Measurements from ENCODE around the gene MTA3. TPM values are rescaled to one million over a fixed set of nuclear protein-coding genes. Genes with fewer than 3 reads are reported as not detected.
"Not testable (repeated sequence)": the region's sequence is repeated elsewhere in the genome, so short reads cannot be mapped to it uniquely, and the experiment has no call there.

Gene MTA3
- total RNA-seq, 1 donor from 2014 or later, result 25.6 TPM

DNA sequence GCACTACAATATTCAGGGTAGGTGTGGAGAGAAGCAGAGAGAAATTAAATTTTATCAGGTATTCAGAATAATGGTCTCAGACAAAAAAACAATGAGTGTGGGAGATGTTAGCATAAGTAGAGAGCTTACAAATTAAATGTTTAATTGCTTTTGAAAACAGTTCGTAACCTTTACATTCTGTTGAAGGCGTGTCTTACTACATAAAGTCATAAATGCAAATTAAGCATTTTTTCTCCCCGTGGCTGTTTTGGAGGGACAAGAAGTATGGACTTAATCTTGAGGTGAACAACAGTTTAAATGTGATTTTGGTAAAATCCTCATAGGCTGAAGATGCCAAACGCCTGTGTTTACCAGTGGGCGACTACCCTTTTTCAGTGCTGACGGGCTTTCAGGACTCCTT lies 139.7 kb downstream of the MTA3 start:
- ATAC-seq (ENCODE audit: poor library complexity), result no peak
- no peak for DNase-seq
- intact Hi-C loops (cut with DNase I), result no loop called here

DNA sequence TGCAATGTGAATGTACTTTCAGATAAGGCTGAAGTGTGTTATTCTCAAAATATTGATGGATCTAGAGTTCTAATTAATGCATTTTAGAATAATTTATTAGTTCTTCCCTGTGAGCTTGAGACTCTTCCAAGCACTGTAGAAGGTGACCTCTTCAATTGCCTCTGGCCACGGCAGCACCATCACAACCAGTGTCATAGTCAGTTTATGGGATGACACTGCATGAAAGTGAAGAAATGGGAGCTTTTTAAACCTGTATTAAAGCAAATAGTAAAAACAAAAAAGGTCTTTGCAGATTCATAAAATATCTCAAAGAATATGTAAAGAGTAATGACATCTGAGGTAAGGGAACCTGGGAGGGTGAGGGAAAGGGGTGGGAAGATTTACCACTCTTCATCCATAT lies 143.5 kb downstream of the MTA3 start:
- ATAC-seq (ENCODE audit: poor library complexity), result no peak
- DNase-seq, result no peak
- intact Hi-C loops (cut with DNase I), result no loop called here

DNA sequence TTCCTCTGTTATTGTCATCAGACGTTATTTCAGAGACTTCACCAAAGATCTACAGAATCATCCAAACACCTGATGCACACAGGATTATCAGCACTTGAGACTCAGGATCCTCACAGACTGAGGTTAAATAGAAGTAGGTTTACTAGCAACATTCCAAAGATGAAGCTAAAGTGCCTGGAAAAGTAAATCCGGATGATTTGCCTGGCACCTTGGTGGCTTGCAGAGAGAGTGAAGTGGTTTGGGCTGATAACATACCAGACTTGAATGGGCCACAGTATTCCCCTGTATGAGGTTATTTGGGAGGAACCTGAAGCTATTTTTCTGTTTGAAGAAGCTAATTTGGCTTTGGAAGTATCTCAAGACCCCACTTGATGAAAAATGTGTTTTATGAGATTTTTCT lies 144.5 kb downstream of the MTA3 start:
- no peak for DNase-seq
- no peak for ATAC-seq (ENCODE audit: poor library complexity)
- intact Hi-C loops (cut with DNase I), result no loop called here

DNA sequence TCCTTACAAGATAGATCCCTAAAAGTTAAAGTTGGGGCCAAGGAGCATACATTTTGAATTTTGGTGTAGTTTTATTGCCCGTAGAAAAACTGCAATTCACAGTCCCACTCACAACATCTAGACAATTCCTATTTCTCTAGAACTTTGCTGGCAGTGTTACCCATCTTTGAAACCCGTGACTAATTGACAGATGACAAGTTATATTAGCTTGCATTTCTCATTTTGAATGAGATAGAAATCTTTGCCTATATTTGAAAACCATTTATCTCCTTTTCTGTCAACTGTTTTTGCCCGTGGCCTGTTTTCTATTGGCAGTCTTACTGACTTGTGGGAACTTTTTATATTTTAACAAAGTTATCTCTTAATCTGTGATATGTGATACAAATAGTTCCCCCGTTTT lies 145.5 kb downstream of the MTA3 start:
- no peak for ATAC-seq (ENCODE audit: poor library complexity)
- DNase-seq, result no peak
- intact Hi-C loops (cut with DNase I), result no loop called here

DNA sequence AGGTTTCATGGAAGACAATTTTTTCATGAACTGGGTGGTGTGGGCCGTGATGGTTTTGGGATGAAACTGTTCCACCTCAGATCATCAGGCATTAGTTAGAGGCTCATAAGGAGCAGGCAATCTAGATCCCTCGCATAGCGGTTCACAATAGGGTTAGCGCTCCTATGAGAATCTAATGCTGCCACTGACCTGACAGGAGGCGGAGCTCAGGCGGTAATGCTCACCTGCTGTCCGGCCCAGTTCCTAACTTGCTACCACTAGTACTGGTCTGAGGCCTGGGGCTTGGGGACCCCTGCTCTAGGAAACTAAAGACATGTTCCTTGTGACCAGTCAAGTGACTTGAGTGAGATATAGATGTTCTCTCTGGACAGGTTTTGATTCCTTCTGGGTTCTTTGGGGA lies 146.3 kb downstream of the MTA3 start:
- DNase-seq, result no peak
- no peak for ATAC-seq (ENCODE audit: poor library complexity)
- intact Hi-C loops (cut with DNase I), result no loop called here

DNA sequence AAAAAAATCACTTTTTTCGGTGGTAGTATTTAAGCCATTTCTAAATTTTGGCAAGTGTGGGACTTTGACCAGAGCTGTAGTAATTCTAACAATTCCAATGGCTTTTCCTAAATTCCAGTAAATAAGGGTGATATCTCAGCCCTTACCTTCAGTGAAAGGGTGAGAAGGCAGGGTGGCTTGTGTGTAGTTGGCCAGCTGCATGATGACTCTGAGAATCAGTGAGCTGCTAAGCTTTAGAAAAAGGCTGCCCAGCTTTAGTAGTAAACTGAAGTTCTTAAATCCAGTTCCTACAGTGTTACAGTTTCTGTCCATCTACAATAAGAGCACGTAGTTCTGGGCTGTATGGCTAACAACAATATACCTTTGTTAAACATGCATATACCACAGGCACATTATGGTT lies 153.5 kb downstream of the MTA3 start:
- peak; percentile 25 for ATAC-seq (ENCODE audit: poor library complexity)
- intact Hi-C loops (cut with DNase I), result no loop called here
- no peak for DNase-seq

DNA sequence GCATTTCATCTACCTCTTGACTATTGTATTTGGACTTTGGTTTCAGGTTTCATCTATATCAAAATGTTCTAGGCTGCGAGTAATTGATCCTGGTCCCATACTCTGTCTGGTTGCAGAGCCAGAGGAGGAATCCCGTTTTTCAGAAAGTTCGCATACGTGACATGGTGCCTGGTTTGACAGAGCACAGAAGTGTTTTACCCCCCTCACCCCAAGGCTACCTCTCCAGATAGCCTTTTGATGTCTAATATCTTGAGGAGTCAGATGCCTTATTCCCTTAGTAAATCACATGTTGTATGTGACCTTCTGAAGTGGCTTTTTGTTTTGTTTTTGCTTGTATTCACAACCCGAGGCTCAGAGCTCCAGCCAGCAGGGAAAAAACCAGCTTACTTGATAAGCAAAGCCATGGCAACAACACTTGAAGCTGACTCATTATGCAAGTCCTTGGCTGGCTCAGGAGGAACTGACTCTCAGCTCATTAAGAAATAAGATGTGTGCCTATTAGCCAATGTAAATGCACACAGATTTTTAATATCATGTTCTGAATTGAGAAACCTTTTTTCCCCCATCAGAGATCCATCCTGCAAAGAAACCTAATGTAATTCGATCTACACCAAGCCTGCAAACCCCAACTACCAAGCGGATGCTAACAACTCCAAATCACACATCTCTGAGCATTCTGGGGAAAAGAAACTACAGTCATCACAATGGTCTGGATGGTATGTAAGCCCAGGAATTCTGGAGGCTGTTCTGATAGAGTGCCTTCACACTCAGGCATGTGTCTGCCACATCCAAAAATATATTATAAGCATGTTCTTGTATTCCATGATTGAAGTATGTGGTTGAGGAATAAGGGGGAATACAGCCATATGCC lies 154.1 kb downstream of the MTA3 start:
- intact Hi-C loops (cut with DNase I), result no loop called here
- peak; percentile 48 for DNase-seq
- peak; percentile 91 for ATAC-seq (ENCODE audit: poor library complexity)

DNA sequence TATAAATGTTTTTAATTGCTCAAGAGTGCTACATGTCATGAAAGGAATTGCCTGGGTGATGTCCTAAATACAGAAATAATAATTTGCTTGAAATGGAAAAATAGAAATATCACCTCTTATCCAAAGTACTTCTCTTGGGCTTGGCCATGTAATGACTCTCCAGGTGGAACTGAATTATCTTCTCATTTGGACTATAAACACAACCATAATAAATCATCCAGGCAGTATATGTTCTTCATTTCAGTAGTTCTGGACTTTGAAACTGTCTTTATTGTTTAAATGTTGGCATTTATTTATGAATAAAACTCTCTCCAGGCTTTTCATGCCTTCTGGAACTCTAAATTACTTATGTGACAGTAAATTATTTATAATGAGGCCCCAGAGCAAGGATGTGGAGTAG lies 155.0 kb downstream of the MTA3 start:
- intact Hi-C loops (cut with DNase I), result no loop called here
- ATAC-seq (ENCODE audit: poor library complexity) (no peak), DNase-seq (no peak)

DNA sequence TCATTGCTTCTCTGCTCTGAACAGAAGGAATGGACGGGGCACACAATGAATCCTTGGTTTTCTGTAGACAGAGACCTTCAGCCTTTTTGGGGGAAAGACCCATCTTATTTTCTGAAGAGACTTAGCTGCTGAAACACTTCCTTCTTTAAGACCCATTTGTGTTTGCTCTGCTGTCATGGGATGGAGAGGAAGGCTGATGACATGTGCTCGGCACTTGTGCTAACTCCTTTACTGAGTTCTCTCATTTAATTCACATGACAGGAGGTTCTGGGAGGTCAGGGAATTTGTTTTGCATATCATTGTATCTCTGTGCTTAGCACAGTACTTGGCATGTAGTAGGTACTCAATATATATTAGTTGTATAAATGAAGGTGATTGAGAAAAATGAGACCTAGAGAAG lies 156.5 kb downstream of the MTA3 start:
- DNase-seq, result no peak
- no peak for ATAC-seq (ENCODE audit: poor library complexity)
- intact Hi-C loops (cut with DNase I), result no loop called here

DNA sequence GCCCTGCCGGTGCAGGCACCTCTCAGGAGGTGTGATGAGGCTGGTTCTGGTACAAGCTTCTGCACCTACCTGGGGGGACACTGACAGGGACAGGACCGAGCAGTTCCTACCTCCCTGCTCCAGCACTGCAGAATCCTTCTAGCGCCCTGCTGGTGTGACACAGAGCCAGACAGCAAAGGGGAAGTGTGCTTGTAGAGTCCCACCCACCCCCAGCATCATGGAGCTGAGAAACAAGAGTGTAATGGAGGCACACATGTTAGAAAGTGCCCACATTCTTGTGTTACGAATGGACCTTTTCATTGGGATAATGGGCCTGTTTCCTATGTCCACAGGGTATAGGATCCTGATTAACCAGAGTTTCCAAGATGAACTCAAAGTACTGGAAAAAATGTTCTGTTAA lies 157.2 kb downstream of the MTA3 start:
- ATAC-seq (ENCODE audit: poor library complexity) (no peak), DNase-seq (no peak)
- intact Hi-C loops (cut with DNase I), result no loop called here

DNA sequence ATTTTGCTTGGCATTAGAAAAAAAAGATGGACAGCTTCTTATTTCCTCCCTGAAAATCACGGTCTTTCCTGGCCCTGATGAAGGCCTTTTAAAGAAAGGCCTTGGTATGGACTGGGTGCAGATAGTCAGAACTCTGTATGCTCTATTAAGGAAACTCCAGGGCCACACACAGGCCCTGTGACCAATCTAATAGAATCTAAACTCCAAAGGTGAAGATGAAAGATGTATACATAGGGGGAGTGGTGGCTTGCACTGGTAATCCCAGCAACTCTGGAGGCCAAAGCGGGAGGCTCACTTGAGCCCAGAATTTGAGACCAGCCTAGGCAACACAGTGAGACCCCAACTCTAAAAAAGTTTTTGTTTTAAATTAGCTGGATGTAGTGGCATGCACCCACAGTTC lies 158.2 kb downstream of the MTA3 start:
- intact Hi-C loops (cut with DNase I), result no loop called here
- ATAC-seq (ENCODE audit: poor library complexity) (no peak), DNase-seq (no peak)

DNA sequence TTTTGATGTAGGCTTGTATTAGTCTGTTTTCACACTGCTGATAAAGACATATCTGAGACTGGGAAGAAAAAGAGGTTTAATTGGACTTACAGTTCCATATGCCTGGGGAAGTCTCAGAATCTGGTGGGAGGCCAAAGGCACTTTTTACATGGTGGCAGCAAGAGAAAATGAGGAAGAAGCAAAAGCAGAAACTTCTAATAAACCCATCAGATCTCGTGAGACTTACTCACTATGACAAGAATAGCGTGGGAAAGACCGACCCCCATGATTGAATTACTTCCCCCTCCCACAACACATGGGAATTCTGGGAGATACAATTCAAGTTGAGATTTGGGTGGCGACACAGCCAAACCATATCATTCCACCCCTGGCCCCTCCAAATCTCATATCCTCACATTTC lies 162.9 kb downstream of the MTA3 start:
- ATAC-seq (ENCODE audit: poor library complexity); intact Hi-C loops (cut with DNase I); DNase-seq: not testable (repeated sequence)

DNA sequence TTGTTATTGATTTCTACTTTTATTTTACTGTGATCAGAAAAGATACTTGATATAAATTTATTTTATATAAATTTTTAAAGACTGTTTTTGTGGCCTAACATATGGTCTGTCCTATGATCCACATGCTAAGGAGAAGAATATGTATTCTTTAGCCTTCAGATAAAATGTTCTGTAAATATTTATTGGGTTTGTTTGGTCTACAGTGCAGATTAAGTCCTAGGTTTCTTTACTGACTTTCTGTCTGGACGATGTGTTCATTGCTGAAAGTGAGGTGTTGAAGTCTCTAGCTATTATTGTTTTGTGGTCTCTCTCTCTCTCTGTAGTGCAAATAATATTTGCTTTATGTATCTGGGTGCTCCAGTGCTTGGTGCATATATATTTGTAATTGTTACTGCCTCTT lies 165.4 kb downstream of the MTA3 start:
- no peak for ATAC-seq (ENCODE audit: poor library complexity)
- no peak for DNase-seq
- intact Hi-C loops (cut with DNase I), result no loop called here

DNA sequence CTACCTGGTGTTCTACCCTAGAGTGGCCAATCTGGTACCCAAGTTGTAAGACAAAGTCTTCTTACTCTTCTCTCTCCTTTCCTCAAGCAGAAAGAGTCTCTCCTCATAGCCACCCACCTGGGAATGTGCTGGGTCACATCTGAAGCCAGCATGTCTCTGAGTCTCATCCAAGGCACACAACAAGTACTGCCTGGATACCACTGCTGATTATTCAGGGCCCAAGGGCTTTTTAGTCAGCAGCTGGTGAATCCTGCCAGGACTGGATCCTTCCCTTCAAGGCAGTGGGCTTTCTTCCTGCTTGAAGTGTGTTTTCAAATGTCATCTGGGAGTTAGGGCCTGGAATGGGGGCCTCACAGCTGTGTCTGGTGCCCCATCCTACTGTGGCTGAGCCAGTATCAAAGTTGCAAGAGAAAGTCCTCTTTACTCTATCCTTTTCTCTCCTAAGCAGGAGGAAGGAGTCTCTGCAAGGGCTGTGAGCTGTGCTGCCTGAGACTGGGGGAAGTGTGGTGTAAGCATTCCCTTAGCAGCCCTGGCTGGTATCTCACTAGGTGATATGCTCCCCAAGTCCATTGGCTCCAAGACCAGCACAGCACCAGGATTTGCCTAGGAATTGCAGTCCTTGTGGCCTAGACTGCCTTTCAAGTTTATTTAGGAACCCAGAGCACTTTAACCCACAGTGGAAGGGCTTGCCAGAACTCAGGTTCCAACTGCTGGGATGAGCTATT lies 168.3 kb downstream of the MTA3 start:
- intact Hi-C loops (cut with DNase I), result no loop called here
- no peak for DNase-seq
- ATAC-seq (ENCODE audit: poor library complexity), result no peak

DNA sequence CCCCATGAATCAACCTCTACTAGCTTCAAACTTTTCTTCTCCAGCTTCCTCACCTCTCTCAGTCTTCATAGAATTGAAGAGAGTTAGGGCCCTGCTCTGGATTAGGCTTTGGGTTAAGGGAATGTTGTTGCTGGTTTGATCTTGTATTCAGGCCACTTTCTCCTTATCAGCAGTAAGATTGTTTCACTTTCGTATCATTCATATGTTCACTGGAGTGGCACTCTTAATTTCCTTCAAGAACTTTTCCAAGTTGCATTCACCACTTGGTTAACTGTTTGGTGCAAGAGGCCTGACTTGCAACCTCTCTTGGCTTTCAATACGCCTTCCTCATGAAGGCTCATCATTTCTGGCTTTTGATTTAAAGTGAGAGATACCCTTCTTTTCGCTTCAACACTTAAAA lies 172.7 kb downstream of the MTA3 start:
- DNase-seq (no peak), ATAC-seq (ENCODE audit: poor library complexity) (no peak)
- intact Hi-C loops (cut with DNase I), result no loop called here

DNA sequence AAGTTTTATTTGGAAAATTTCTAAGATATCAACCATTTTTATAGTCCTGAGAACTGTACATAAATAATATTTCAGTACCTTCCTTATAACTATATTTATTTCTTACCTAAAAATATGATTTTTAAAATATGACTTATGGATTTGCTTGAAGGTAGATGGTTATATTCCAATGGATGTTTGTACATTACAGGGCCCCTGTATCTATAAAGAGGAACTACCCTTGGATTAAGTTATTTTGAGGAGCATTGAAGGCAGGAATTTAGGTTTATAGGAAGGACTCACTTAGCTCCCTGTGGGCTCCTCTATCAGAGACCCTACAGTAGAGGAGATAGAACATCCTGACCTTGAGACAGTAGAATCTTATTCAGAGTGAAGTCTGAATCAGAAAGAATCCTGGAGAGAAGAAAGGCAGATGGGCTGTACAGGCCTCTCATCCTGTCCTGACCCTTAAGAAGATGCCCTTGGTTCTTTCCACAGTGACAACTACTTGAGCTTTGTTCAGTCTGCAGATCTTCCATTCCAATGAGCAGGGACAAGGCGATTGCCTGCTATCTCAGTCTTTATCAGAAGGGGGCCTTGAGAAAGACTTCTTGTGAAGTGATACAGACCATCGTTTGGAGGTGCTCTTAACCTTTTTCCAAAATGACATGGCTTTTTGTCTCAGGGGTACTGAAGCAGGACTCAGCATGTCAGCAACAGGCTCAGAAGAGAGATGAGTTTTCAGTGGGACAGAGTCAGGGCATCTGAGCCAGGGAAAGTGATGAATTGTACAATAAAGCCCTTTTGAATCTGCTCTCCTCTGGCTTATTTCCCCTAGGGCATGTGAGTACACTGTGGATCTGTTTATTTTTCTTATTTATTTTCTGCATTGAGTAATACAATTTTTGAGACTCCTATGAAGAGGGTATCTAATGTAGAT lies 174.6 kb downstream of the MTA3 start:
- intact Hi-C loops (cut with DNase I), result no loop called here
- DNase-seq, result no peak
- no peak for ATAC-seq (ENCODE audit: poor library complexity)

DNA sequence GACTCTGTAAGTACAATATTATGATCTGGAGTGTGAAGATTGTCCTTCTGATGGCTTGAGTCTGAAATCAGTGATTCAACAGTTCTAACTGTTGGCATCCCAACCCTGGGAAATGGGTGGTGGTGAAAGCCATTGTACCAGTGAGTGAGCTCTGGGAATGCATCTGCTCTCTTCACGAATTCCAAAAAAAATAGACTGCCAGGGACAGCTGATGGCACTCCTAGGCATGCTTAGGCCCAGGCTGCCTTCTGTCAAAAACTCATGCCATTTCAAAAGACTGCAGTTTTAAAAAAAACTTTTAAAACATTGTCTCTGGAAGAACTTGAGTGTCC lies 175.2 kb downstream of the MTA3 start:
- ATAC-seq (ENCODE audit: poor library complexity), result no peak
- DNase-seq, result no peak
- intact Hi-C loops (cut with DNase I), result no loop called here

DNA sequence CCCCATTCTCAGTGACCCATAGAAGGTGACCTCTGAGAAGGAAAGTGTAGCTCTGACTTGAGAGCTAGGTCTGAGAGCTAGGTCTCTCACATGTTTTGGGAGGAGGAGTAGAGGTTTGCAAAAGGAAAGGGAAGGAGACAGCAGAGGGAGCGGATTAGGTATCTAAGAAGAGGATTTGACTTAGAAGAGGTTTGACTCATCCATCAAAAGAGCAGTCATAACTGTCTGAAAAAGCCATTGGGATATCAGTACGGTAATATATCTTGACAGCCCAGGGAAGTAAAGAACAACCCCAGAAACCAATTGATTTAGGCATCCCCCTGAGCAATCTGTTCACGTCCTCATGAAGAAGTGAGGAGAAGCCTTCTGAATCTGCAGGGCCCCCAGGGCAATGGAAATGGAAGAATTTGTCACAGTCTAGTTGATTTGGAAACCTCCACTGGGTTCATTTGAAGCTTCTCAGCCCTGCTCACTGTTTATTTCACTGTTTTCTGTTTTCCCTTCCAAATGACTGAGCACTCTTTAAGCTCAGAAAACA lies 176.2 kb downstream of the MTA3 start:
- DNase-seq, result no peak
- intact Hi-C loops (cut with DNase I), result no loop called here
- no peak for ATAC-seq (ENCODE audit: poor library complexity)

DNA sequence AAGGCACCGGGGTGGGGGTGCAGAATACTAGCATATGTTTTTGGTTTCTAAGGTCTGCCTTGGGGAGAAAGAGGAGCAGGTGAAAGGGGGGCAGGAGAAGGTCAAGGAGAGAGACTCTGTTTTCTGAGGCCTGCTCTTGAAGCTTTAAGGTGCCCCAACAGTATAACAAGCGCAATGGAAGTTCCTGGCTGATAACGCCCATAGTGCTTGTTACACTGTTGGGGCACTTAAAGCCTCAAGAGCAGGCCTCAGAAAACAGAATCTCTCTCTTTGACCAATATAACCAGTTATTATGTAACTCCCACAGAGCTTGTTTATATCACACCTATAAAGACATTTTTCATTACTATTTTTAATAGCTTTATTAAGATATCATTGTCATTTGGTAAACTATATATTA lies 179.0 kb downstream of the MTA3 start:
- ATAC-seq (ENCODE audit: poor library complexity) (no peak), DNase-seq (no peak)
- intact Hi-C loops (cut with DNase I), result no loop called here
